GM13976 (cell line): ENCODE data around the gene SWAP70.
A peak's percentile ranks its signal among the peaks of the same experiment; 100 is the strongest.

Experiments
- DNase-seq: peaks from one replicate; pipeline ENCODE4 v3.0.0; 2012; ENCODE audit warnings: low spot score
- in situ Hi-C: fragments of 300-500 bp; cut with MboI; formaldehyde crosslinking; loops from one replicate; pipeline ENCODE4 v1.12.0; 2022; ENCODE audit warnings: low sequenced_read_pairs, mixed read lengths, inconsistent platforms; ENCODE audit not compliant: unreplicated experiment
- TF ChIP-seq, protein P1 (sequence below): IDR thresholded peaks from 2 replicates; pipeline ENCODE4 v1.5.1; 2012; ENCODE audit warnings: borderline replicate concordance, mild to moderate bottlenecking; ENCODE audit not compliant: insufficient read depth; ENCODE audit errors: extremely low read depth, missing control alignments, control extremely low read depth

SWAP70 gene

GRCh38 chr11:9663699-9664275 lies at the start of gene SWAP70:
TSS of gene SWAP70 (plus strand) at chr11:9664077. CDS start at chr11:9664180, 103 bp downstream.
- peak; percentile 92 for DNase-seq
- in situ Hi-C loops: no loop called here
- TF ChIP-seq, protein P1, sequence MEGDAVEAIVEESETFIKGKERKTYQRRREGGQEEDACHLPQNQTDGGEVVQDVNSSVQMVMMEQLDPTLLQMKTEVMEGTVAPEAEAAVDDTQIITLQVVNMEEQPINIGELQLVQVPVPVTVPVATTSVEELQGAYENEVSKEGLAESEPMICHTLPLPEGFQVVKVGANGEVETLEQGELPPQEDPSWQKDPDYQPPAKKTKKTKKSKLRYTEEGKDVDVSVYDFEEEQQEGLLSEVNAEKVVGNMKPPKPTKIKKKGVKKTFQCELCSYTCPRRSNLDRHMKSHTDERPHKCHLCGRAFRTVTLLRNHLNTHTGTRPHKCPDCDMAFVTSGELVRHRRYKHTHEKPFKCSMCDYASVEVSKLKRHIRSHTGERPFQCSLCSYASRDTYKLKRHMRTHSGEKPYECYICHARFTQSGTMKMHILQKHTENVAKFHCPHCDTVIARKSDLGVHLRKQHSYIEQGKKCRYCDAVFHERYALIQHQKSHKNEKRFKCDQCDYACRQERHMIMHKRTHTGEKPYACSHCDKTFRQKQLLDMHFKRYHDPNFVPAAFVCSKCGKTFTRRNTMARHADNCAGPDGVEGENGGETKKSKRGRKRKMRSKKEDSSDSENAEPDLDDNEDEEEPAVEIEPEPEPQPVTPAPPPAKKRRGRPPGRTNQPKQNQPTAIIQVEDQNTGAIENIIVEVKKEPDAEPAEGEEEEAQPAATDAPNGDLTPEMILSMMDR: no peak

- TF ChIP-seq, protein P1: no peak
- DNase-seq: peak; percentile 73
- in situ Hi-C loops: no loop called here
Observed at GRCh38 chr11:9615031-9615451, 48.8 kb upstream of the SWAP70 start.

DNA sequence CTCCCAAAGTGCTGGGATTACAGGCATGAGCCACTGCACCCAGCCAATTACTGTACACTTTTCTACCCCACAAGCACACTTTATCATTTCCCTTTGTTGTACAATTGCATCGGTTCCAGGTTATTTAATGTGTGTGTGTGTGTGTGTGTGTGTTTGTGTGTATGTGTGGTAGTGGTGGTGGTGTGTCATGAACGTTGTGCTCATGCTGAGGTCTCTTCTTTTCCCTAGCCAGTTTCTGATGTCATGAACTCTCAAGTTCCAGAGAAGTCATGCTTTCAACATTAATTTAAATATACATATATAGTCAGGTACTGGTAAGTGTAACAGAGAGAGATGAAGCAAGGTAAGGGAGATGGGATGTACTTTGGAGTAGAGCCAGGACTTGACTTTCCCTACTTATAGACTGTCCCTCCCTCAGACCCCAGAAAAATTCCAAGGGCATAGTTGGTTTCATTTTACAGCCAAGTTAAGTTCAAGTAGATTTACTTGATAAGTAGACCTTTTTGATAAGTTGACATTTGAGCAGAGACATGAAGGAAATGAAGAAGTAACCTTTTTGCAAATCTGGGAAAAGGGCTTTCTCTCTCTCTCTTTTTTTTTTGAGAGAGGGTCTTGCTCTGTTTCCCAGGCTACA lies 47.7 kb upstream of the SWAP70 start:
- in situ Hi-C loops: no loop called here

GRCh38 chr11:9616858-9617257 lies 47.0 kb upstream of the SWAP70 start:
- in situ Hi-C loops: no loop called here
- TF ChIP-seq, protein P1: no peak
- DNase-seq: no peak

More for the DNA sequence above, 47.7 kb upstream of the SWAP70 start:
- DNase-seq: no peak
- TF ChIP-seq, protein P1: no peak

DNA sequence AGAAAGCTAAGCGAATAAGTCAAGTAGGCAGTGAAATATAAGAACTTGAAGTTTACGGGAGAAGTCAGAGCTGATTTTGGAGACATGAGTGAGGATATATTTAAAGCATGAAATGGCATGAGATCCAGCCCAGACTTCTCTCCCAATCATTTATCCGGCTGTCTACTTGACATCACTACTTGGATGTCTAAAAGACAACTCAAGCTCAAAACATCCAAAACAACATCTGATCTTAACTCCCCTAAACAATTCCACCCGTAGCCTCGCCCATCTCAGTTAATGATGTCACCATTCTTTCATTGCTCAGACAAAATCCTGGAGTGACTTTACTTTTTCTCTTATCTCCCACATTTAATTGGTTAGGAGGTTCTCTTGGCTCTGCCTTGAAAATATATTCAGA lies 45.9 kb upstream of the SWAP70 start:
- TF ChIP-seq, protein P1: no peak
- in situ Hi-C loops: no loop called here
- DNase-seq: no peak

GRCh38 chr11:9619004-9619403 lies 44.9 kb upstream of the SWAP70 start:
- in situ Hi-C loops: no loop called here
- TF ChIP-seq, protein P1: no peak
- DNase-seq: no peak
